MM.1S (cell line): Measurements from ENCODE around the gene ANKS6.

Experiments
- DNase-seq: peaks from one replicate; pipeline ENCODE4 v3.0.0-alpha.2; 2015
- H2AFZ ChIP-seq: fragments of 300-600 bp; sonication (generic); 2 replicates; pipeline ENCODE4 v1.6.0; 2016; ENCODE audit warnings: antibody characterized with exemption, low read length
- H3F3A ChIP-seq: fragments of 300-600 bp; sonication (generic); 2 replicates; pipeline ENCODE4 v1.6.1; 2016; ENCODE audit warnings: mild to moderate bottlenecking, antibody characterized with exemption, low read length, moderate library complexity, mixed read lengths; ENCODE audit not compliant: insufficient read depth
- H3K27ac ChIP-seq: fragments of 300-600 bp; sonication (generic); 2 replicates; pipeline ENCODE4 v1.5.1; 2016; ENCODE audit warnings: mild to moderate bottlenecking, low read length
- H3K27me3 ChIP-seq: fragments of 300-600 bp; sonication (generic); replicated peaks from 2 replicates; pipeline ENCODE4 v1.6.0; 2016; ENCODE audit warnings: low read length; ENCODE audit not compliant: insufficient read depth
- H3K36me3 ChIP-seq: fragments of 300-600 bp; sonication (generic); replicated peaks from 2 replicates; pipeline ENCODE4 v1.6.1; 2016; ENCODE audit warnings: mild to moderate bottlenecking, low read length, mixed read lengths; ENCODE audit not compliant: insufficient read depth
- H3K4me1 ChIP-seq: fragments of 300-600 bp; sonication (generic); 2 replicates; pipeline ENCODE4 v1.6.1; 2016; ENCODE audit warnings: low read length, mixed read lengths
- H3K4me2 ChIP-seq: fragments of 300-600 bp; sonication (generic); 2 replicates; pipeline ENCODE4 v1.6.0; 2016; ENCODE audit warnings: low read depth, low read length
- H3K4me3 ChIP-seq: fragments of 300-600 bp; sonication (generic); 2 replicates; pipeline ENCODE4 v1.5.1; 2016; ENCODE audit warnings: low read length, mixed read lengths
- H3K79me2 ChIP-seq: fragments of 300-600 bp; sonication (generic); 2 replicates; pipeline ENCODE4 v1.6.1; 2016; ENCODE audit warnings: mixed run types, low read length, mixed read lengths
- H3K9ac ChIP-seq: fragments of 300-600 bp; sonication (generic); 2 replicates; pipeline ENCODE4 v1.6.1; 2016; ENCODE audit warnings: low read length, mixed read lengths
- H3K9me2 ChIP-seq: fragments of 300-600 bp; sonication (generic); replicated peaks from 2 replicates; pipeline ENCODE4 v1.6.1; 2016; ENCODE audit warnings: mild to moderate bottlenecking, low read length, mixed read lengths; ENCODE audit not compliant: insufficient read depth
- H3K9me3 ChIP-seq: fragments of 300-600 bp; sonication (generic); replicated peaks from 2 replicates; pipeline ENCODE4 v1.6.1; 2016; ENCODE audit warnings: mild to moderate bottlenecking, low read length, mixed read lengths; ENCODE audit not compliant: insufficient read depth
- H4K20me1 ChIP-seq: fragments of 300-600 bp; sonication (generic); 2 replicates; pipeline ENCODE4 v1.6.1; 2016; ENCODE audit warnings: mild to moderate bottlenecking, low read length, moderate library complexity, mixed read lengths; ENCODE audit not compliant: insufficient read depth
- CTCF ChIP-seq: fragments of 300-600 bp; sonication (generic); IDR thresholded peaks from 2 replicates; pipeline ENCODE4 v1.5.1; 2016; ENCODE audit warnings: antibody characterized with exemption, low read length, mixed read lengths
- EZH2 ChIP-seq: fragments of 300-600 bp; sonication (generic); optimal IDR thresholded peaks from 2 replicates; pipeline ENCODE3; 2017; ENCODE audit warnings: low read depth, mild to moderate bottlenecking, antibody characterized with exemption, low read length, mixed read lengths
- EZH2phosphoT487 ChIP-seq: fragments of 300-600 bp; sonication (generic); IDR thresholded peaks from 2 replicates; pipeline ENCODE4 v1.6.1; 2018; ENCODE audit warnings: antibody characterized with exemption, low read length

ANKS6 gene

GRCh38 chr9:98727428-98727827, 68.9 kb downstream of the ANKS6 start:
- Histone ChIP-seq H3K9ac (no peak overlapping the region), H3K4me1 (no peaks in the 10 kb centered on the region), H3K4me3 (no peak overlapping the region), H3K4me2 (no peak overlapping the region), H3K27me3 (no peaks in the 10 kb centered on the region), H4K20me1 (no peaks in the 10 kb centered on the region), H3K36me3 (no peaks in the 10 kb centered on the region), H3F3A (no peaks in the 10 kb centered on the region), H3K27ac (no peak overlapping the region), H3K79me2 (no peaks in the 10 kb centered on the region), H3K9me2 (no peaks in the 10 kb centered on the region), H2AFZ (no peak overlapping the region), H3K9me3 (no peaks in the 10 kb centered on the region)
- TF ChIP-seq EZH2phosphoT487 (no peak), EZH2 (no peak), CTCF (no peak)
- DNase-seq = no peak

- no peak overlapping the region for H3K27ac ChIP-seq
- H3F3A ChIP-seq = no peaks in the 10 kb centered on the region
- H3K9me2 ChIP-seq = no peaks in the 10 kb centered on the region
- H3K9ac ChIP-seq = no peak overlapping the region
- no peak overlapping the region for H3K4me3 ChIP-seq
- no peaks in the 10 kb centered on the region for H3K9me3 ChIP-seq
- H4K20me1 ChIP-seq = no peaks in the 10 kb centered on the region
- no peak overlapping the region for H3K4me2 ChIP-seq
- H3K4me1 ChIP-seq = no peaks in the 10 kb centered on the region
- no peaks in the 10 kb centered on the region for H3K79me2 ChIP-seq
- TF ChIP-seq EZH2phosphoT487 (no peak), EZH2 (no peak), CTCF (no peak)
- DNase-seq = peak; percentile 10
- H3K36me3 ChIP-seq = no peaks in the 10 kb centered on the region
- no peak overlapping the region for H2AFZ ChIP-seq
- H3K27me3 ChIP-seq = no peaks in the 10 kb centered on the region
These were observed 69.6 kb downstream of the ANKS6 start for GRCh38 chr9:98726735-98727134.

GRCh38 chr9:98724810-98725530, 71.4 kb downstream of the ANKS6 start:
- H3K36me3 ChIP-seq = no peaks in the 10 kb centered on the region
- no peak for DNase-seq
- no peaks in the 10 kb centered on the region for H3F3A ChIP-seq
- no peaks in the 10 kb centered on the region for H3K9me2 ChIP-seq
- no peaks in the 10 kb centered on the region for H3K4me1 ChIP-seq
- H3K9ac ChIP-seq = no peak overlapping the region
- H3K27ac ChIP-seq = no peak overlapping the region
- no peak overlapping the region for H2AFZ ChIP-seq
- H3K9me3 ChIP-seq = no peaks in the 10 kb centered on the region
- TF ChIP-seq CTCF (no peak), EZH2phosphoT487 (no peak), EZH2 (no peak)
- no peaks in the 10 kb centered on the region for H3K79me2 ChIP-seq
- no peak overlapping the region for H3K4me3 ChIP-seq
- H3K4me2 ChIP-seq = no peak overlapping the region
- H3K27me3 ChIP-seq = no peaks in the 10 kb centered on the region
- H4K20me1 ChIP-seq = no peaks in the 10 kb centered on the region
